Type B pancreatic cell (in vitro differentiated cells): ENCODE measurements around the gene CD302. TPM values are rescaled to one million over a fixed set of nuclear protein-coding genes. Genes with fewer than 3 reads are reported as not detected.

Source experiments
- DNase-seq: peaks from one replicate; pipeline ENCODE4 v3.0.0; 2021; ENCODE audit warnings: mixed read lengths; ENCODE audit not compliant: unreplicated experiment; ENCODE audit errors: extremely low spot score
- H3K27ac Mint-ChIP-seq: 2 replicates; pipeline ENCODE4 v1.8.0; 2021; ENCODE audit warnings: mild to moderate bottlenecking, mixed read lengths
- H3K27me3 Mint-ChIP-seq: 2 replicates; pipeline ENCODE4 v1.8.0; 2021; ENCODE audit warnings: mixed read lengths
- H3K36me3 Mint-ChIP-seq: 2 replicates; pipeline ENCODE4 v1.8.0; 2021; ENCODE audit warnings: mixed read lengths
- H3K4me1 Mint-ChIP-seq: one replicate; pipeline ENCODE4 v1.8.0; 2021; ENCODE audit warnings: mixed read lengths; ENCODE audit not compliant: unreplicated experiment
- H3K4me3 Mint-ChIP-seq: 2 replicates; pipeline ENCODE4 v1.8.0; 2021; ENCODE audit warnings: mild to moderate bottlenecking, mixed read lengths
- H3K9me3 Mint-ChIP-seq: 2 replicates; pipeline ENCODE4 v1.8.0; 2021; ENCODE audit warnings: mixed read lengths
- total RNA-seq: library from RNA; stranded (reverse); gene quantifications from 2 replicates; pipeline ENCODE4 v1.2.1, GENCODE V29; 2021; ENCODE audit warnings: low replicate concordance
- TF ChIP-seq, protein P1 (sequence below): fragments of 200-600 bp; sonication (generic); conservative IDR thresholded peaks from 2 replicates; pipeline ENCODE4 v1.5.0; 2021; ENCODE audit warnings: antibody characterized with exemption, mild to moderate bottlenecking

Gene CD302
- total RNA-seq, 1 donor from 2014 or later, result 4.2 TPM

- TF ChIP-seq, protein P1, sequence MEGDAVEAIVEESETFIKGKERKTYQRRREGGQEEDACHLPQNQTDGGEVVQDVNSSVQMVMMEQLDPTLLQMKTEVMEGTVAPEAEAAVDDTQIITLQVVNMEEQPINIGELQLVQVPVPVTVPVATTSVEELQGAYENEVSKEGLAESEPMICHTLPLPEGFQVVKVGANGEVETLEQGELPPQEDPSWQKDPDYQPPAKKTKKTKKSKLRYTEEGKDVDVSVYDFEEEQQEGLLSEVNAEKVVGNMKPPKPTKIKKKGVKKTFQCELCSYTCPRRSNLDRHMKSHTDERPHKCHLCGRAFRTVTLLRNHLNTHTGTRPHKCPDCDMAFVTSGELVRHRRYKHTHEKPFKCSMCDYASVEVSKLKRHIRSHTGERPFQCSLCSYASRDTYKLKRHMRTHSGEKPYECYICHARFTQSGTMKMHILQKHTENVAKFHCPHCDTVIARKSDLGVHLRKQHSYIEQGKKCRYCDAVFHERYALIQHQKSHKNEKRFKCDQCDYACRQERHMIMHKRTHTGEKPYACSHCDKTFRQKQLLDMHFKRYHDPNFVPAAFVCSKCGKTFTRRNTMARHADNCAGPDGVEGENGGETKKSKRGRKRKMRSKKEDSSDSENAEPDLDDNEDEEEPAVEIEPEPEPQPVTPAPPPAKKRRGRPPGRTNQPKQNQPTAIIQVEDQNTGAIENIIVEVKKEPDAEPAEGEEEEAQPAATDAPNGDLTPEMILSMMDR, result no peak
- H3K4me3 Mint-ChIP-seq, result no peak overlapping the region
- H3K4me1 Mint-ChIP-seq, result no peaks in the 10 kb centered on the region
- H3K9me3 Mint-ChIP-seq, result no peaks in the 10 kb centered on the region
- DNase-seq, result no peak
- H3K36me3 Mint-ChIP-seq, result no peaks in the 10 kb centered on the region
- no peak overlapping the region for H3K27ac Mint-ChIP-seq
- H3K27me3 Mint-ChIP-seq, result peaks cover 4% of the 10 kb centered on the region
Observed at GRCh38 chr2:159808032-159808425, 10.0 kb upstream of the CD302 start.

- no peaks in the 10 kb centered on the region for H3K36me3 Mint-ChIP-seq
- no peak overlapping the region for H3K27ac Mint-ChIP-seq
- TF ChIP-seq, protein P1, result peak; percentile 87
- no peak for DNase-seq
- no peak overlapping the region for H3K4me3 Mint-ChIP-seq
- H3K4me1 Mint-ChIP-seq, result no peaks in the 10 kb centered on the region
- no peaks in the 10 kb centered on the region for H3K27me3 Mint-ChIP-seq
- H3K9me3 Mint-ChIP-seq, result no peaks in the 10 kb centered on the region
Observed at GRCh38 chr2:159807183-159808031, 9.4 kb upstream of the CD302 start.

DNA sequence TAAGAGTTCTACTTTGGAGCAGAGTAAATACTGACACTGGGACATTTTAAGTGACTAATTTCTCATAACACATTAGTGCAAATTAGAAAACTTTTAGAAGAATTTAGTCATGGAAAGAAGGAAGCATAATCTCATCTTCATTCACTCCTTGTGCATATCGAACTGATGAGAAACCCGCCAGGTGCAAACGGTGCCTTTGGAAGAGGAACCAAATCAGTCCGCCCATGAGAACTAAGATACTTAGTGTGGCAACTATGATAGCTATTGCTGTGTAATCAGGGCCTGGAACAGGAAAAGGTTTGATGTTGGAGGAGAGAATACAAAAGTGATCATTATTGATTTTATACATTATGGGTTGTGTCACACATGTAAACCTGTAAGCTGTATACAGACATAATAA lies 6.9 kb upstream of the CD302 start:
- no peaks in the 10 kb centered on the region for H3K36me3 Mint-ChIP-seq
- no peaks in the 10 kb centered on the region for H3K9me3 Mint-ChIP-seq
- DNase-seq, result no peak
- TF ChIP-seq, protein P1, result no peak
- H3K4me1 Mint-ChIP-seq, result no peaks in the 10 kb centered on the region
- H3K4me3 Mint-ChIP-seq, result no peak overlapping the region
- H3K27ac Mint-ChIP-seq, result no peak overlapping the region
- peaks cover 13% of the 10 kb centered on the region for H3K27me3 Mint-ChIP-seq

- Mint-ChIP-seq H3K27ac (no peak overlapping the region), H3K4me3 (no peak overlapping the region), H3K36me3 (no peaks in the 10 kb centered on the region), H3K4me1 (peaks cover 3% of the 10 kb centered on the region), H3K9me3 (no peaks in the 10 kb centered on the region), H3K27me3 (peaks cover 29% of the 10 kb centered on the region)
- DNase-seq, result no peak
- TF ChIP-seq, protein P1, result no peak
Observed at GRCh38 chr2:159803235-159803962, 5.4 kb upstream of the CD302 start.

GRCh38 chr2:159802673-159803072 lies 4.7 kb upstream of the CD302 start:
- no peak overlapping the region for H3K4me3 Mint-ChIP-seq
- no peaks in the 10 kb centered on the region for H3K36me3 Mint-ChIP-seq
- no peaks in the 10 kb centered on the region for H3K9me3 Mint-ChIP-seq
- TF ChIP-seq, protein P1, result no peak
- no peak for DNase-seq
- H3K27ac Mint-ChIP-seq, result no peak overlapping the region
- peaks cover 3% of the 10 kb centered on the region for H3K4me1 Mint-ChIP-seq
- peaks cover 33% of the 10 kb centered on the region for H3K27me3 Mint-ChIP-seq
